ENCODE data around the gene C20orf144.

- TF ChIP-seq CTCF (IDR thresholded peaks at IDR 0.05) = no peak
- no peak for TF ChIP-seq POLR2A (IDR thresholded peaks at IDR 0.05)
Measured at GRCh38 chr20:33694639-33695012, 32.5 kb downstream of the C20orf144 start.

Measured in transverse colon (tissue), 3 donors.